ENCODE measurements around the gene CCNF. TPM values are rescaled to one million over a fixed set of nuclear protein-coding genes. Genes with fewer than 3 reads are reported as not detected.
"Not testable (repeated sequence)": the region's sequence is repeated elsewhere in the genome, so short reads cannot be mapped to it uniquely, and the experiment has no call there.

Gene CCNF
- total and polyA plus RNA-seq, 5 experiments from 2014 or later, result 0.59 to 2.4 (median 2.0) TPM

GRCh38 chr16:2432286-2432685, 3.0 kb downstream of the CCNF start:
- no peak for ATAC-seq
- Mint-ChIP-seq H3K27me3 (peaks cover 0 to 1% (median 0%) of the 10 kb centered on the region in 5 donors), H3K9me3 (no peaks in the 10 kb centered on the region), H3K4me1 (peaks cover 9 to 18% (median 14%) of the 10 kb centered on the region in 4 donors), H3K36me3 (peaks cover 0 to 4% (median 4%) of the 10 kb centered on the region in 3 donors), H3K27ac (no peak overlapping the region), H3K4me3 (no peak overlapping the region)
- POLR2A ChIA-PET, result interaction anchor here (0.7 kb wide), 1 partner anchor 99 kb away, joined by 3 read pairs; the partner anchor contains the start of gene CEMP1
- DNase-seq, result no peak

GRCh38 chr16:2432801-2433505, 3.7 kb downstream of the CCNF start:
- H3K27me3 Mint-ChIP-seq, result peaks cover 0 to 1% (median 0%) of the 10 kb centered on the region in 5 donors
- H3K27ac Mint-ChIP-seq, result peak overlapping the region in 1 of 10 donors; percentile 9
- no peaks in the 10 kb centered on the region for H3K9me3 Mint-ChIP-seq
- H3K4me3 Mint-ChIP-seq, result no peak overlapping the region
- DNase-seq, result no peak
- H3K36me3 Mint-ChIP-seq, result peaks cover 0 to 4% (median 4%) of the 10 kb centered on the region in 3 donors
- no peak for ATAC-seq
- POLR2A ChIA-PET, result no interaction called here
- H3K4me1 Mint-ChIP-seq, result peaks cover 9 to 16% (median 14%) of the 10 kb centered on the region in 4 donors

GRCh38 chr16:2435236-2435635, 6.0 kb downstream of the CCNF start:
- H3K4me1 Mint-ChIP-seq, result peaks cover 7 to 22% (median 11%) of the 10 kb centered on the region in 4 donors
- H3K27ac Mint-ChIP-seq, result peak overlapping the region in 1 of 10 donors; percentile 7
- H3K4me3 Mint-ChIP-seq, ATAC-seq, POLR2A ChIA-PET, DNase-seq, H3K9me3 Mint-ChIP-seq, H3K36me3 Mint-ChIP-seq, H3K27me3 Mint-ChIP-seq: not testable (repeated sequence)

GRCh38 chr16:2436110-2436509, 6.9 kb downstream of the CCNF start:
- no peak for ATAC-seq
- Mint-ChIP-seq H3K27ac (no peak overlapping the region), H3K36me3 (peaks cover 0 to 7% (median 4%) of the 10 kb centered on the region in 3 donors), H3K4me3 (no peak overlapping the region), H3K4me1 (peaks cover 0 to 15% (median 8%) of the 10 kb centered on the region in 4 donors), H3K9me3 (no peaks in the 10 kb centered on the region), H3K27me3 (no peaks in the 10 kb centered on the region)
- no peak for DNase-seq
- POLR2A ChIA-PET, result interaction anchor here (0.7 kb wide), 1 partner anchor 143 kb away, joined by 3 read pairs; no protein-coding TSS in a partner anchor

- DNase-seq (no peak), ATAC-seq (no peak)
- Mint-ChIP-seq H3K4me3 (no peak overlapping the region), H3K4me1 (peaks cover 0 to 15% (median 8%) of the 10 kb centered on the region in 4 donors), H3K9me3 (no peaks in the 10 kb centered on the region), H3K27ac (no peak overlapping the region), H3K27me3 (no peaks in the 10 kb centered on the region), H3K36me3 (peaks cover 0 to 7% (median 4%) of the 10 kb centered on the region in 3 donors)
- POLR2A ChIA-PET, result interaction anchor here (0.6 kb wide), 1 partner anchor 708 kb away, joined by 3 read pairs; no protein-coding TSS in a partner anchor
Observed at GRCh38 chr16:2437032-2437790, 8.0 kb downstream of the CCNF start.

GRCh38 chr16:2438121-2438520, 8.9 kb downstream of the CCNF start:
- Mint-ChIP-seq H3K27ac (no peak overlapping the region), H3K4me3 (no peak overlapping the region), H3K9me3 (no peaks in the 10 kb centered on the region), H3K27me3 (no peaks in the 10 kb centered on the region), H3K4me1 (peaks cover 0 to 15% (median 7%) of the 10 kb centered on the region in 4 donors), H3K36me3 (peaks cover 0 to 5% (median 2%) of the 10 kb centered on the region in 3 donors)
- DNase-seq (no peak), ATAC-seq (no peak)
- POLR2A ChIA-PET, result interaction anchor here (0.6 kb wide), 1 partner anchor 709 kb away, joined by 3 read pairs; no protein-coding TSS in a partner anchor

GRCh38 chr16:2439598-2439997, 10.4 kb downstream of the CCNF start:
- H3K9me3 Mint-ChIP-seq, result no peaks in the 10 kb centered on the region
- no peak overlapping the region for H3K4me3 Mint-ChIP-seq
- no peak for ATAC-seq
- peaks cover 0 to 15% (median 7%) of the 10 kb centered on the region in 4 donors for H3K4me1 Mint-ChIP-seq
- peak overlapping the region in 3 of 10 donors; percentile 11 to 82 (median 30) for H3K27ac Mint-ChIP-seq
- H3K36me3 Mint-ChIP-seq, result peaks cover 0 to 8% (median 0%) of the 10 kb centered on the region in 3 donors
- DNase-seq, result no peak
- H3K27me3 Mint-ChIP-seq, result no peaks in the 10 kb centered on the region
- POLR2A ChIA-PET, result interaction anchor here (1.1 kb wide), 1 partner anchor 20 kb away, joined by 3 read pairs; the partner anchor contains the start of gene TEDC2

- ATAC-seq, DNase-seq, H3K27me3 Mint-ChIP-seq, H3K27ac Mint-ChIP-seq, H3K4me3 Mint-ChIP-seq, H3K9me3 Mint-ChIP-seq, POLR2A ChIA-PET: not testable (repeated sequence)
- Mint-ChIP-seq H3K4me1 (peaks cover 0 to 15% (median 7%) of the 10 kb centered on the region in 4 donors), H3K36me3 (peaks cover 0 to 16% (median 0%) of the 10 kb centered on the region in 3 donors)
Observed at GRCh38 chr16:2441143-2441804, 12.0 kb downstream of the CCNF start.

GRCh38 chr16:2443555-2443954, 14.3 kb downstream of the CCNF start:
- POLR2A ChIA-PET, result no interaction called here
- Mint-ChIP-seq H3K27me3 (no peaks in the 10 kb centered on the region), H3K4me3 (no peak overlapping the region), H3K4me1 (peaks cover 0 to 10% (median 7%) of the 10 kb centered on the region in 4 donors), H3K36me3 (peaks cover 0 to 23% (median 0%) of the 10 kb centered on the region in 3 donors), H3K27ac (no peak overlapping the region), H3K9me3 (no peaks in the 10 kb centered on the region)
- ATAC-seq (no peak), DNase-seq (no peak)

GRCh38 chr16:2447920-2448583, 18.8 kb downstream of the CCNF start:
- ATAC-seq (no peak), DNase-seq (no peak)
- Mint-ChIP-seq H3K27me3 (no peaks in the 10 kb centered on the region), H3K27ac (peak overlapping the region in 1 of 10 donors; percentile 81), H3K4me1 (no peaks in the 10 kb centered on the region), H3K4me3 (no peak overlapping the region), H3K36me3 (peaks cover 0 to 29% (median 7%) of the 10 kb centered on the region in 3 donors), H3K9me3 (no peaks in the 10 kb centered on the region)
- POLR2A ChIA-PET, result no interaction called here

GRCh38 chr16:2449118-2449517, 19.9 kb downstream of the CCNF start:
- ATAC-seq, result no peak
- Mint-ChIP-seq H3K36me3 (peaks cover 0 to 31% (median 7%) of the 10 kb centered on the region in 3 donors), H3K27me3 (no peaks in the 10 kb centered on the region), H3K4me3 (no peak overlapping the region), H3K27ac (no peak overlapping the region), H3K9me3 (no peaks in the 10 kb centered on the region), H3K4me1 (no peaks in the 10 kb centered on the region)
- DNase-seq, result no peak
- POLR2A ChIA-PET, result no interaction called here

GRCh38 chr16:2450535-2450934, 21.3 kb downstream of the CCNF start:
- POLR2A ChIA-PET, result no interaction called here
- Mint-ChIP-seq H3K27ac (no peak overlapping the region), H3K4me1 (no peaks in the 10 kb centered on the region), H3K9me3 (no peaks in the 10 kb centered on the region), H3K27me3 (no peaks in the 10 kb centered on the region), H3K36me3 (peaks cover 0 to 23% (median 7%) of the 10 kb centered on the region in 3 donors), H3K4me3 (no peak overlapping the region)
- ATAC-seq, result no peak
- DNase-seq, result no peak

All from naive thymus-derived CD8-positive, alpha-beta T cell (primary cell).